Measurements from ENCODE around the gene AKNA. TPM values are rescaled to one million over a fixed set of nuclear protein-coding genes. Genes with fewer than 3 reads are reported as not detected.
A peak's percentile ranks its signal among the peaks of the same experiment; 100 is the strongest.

Gene AKNA
- total RNA-seq, 2 experiments from 2014 or later, result 61.4 to 203 TPM

- BruUV-seq (replicated peaks), result no TSS peak
- peak overlapping the region; percentile 89 for H3K4me2 ChIP-seq (ENCODE audit: low read length)
- TF ChIP-seq EZH2phosphoT487 (IDR thresholded peaks at IDR 0.05; ENCODE audit: borderline replicate concordance, low read depth, low read length) (no peak), CTCF (conservative IDR thresholded peaks at IDR 0.05; ENCODE audit: low read length) (no peak)
- no peak for DNase-seq (ENCODE audit: low spot score)
- H4K20me1 ChIP-seq (ENCODE audit: insufficient read depth, low read length), result no peaks in the 10 kb centered on the region
- H3K4me3 ChIP-seq (ENCODE audit: low read depth, low read length, poor library complexity, severe bottlenecking), result peak overlapping the region; percentile 76
- peak overlapping the region; percentile 97 for H3K27ac ChIP-seq (ENCODE audit: low read depth, low read length, poor library complexity, severe bottlenecking)
- intact Hi-C loops (cut with micrococcal nuclease; ENCODE audit: unreplicated experiment), result loop anchor here (5.0 kb wide), 1 partner anchor 213 kb away; no protein-coding TSS in a partner anchor
- H3K9me3 ChIP-seq (ENCODE audit: low read length), result no peaks in the 10 kb centered on the region
- no peak overlapping the region for H2AFZ ChIP-seq (ENCODE audit: low read length)
- peaks cover 43% of the 10 kb centered on the region; the same call in 1 of the 2 replicates for H3K36me3 ChIP-seq (ENCODE audit: insufficient read depth, low read length)
- H3K9me2 ChIP-seq (ENCODE audit: insufficient read depth, low read length), result no peaks in the 10 kb centered on the region
- peaks cover 71% of the 10 kb centered on the region for H3K79me2 ChIP-seq (ENCODE audit: insufficient read depth, low read depth, low read length)
- CTCF ChIA-PET (ENCODE audit: unreplicated experiment), result interaction anchor here (1.9 kb wide), 1 partner anchor 9 kb away, joined by 8 read pairs; no protein-coding TSS in a partner anchor
- POLR2A ChIA-PET, result interaction anchor here (0.7 to 4.1 kb wide), 6 partner anchors 9 to 530 kb away, joined by 3 to 40 read pairs (median 4); partner anchors contain the start of gene AKNA
- peaks cover 82% of the 10 kb centered on the region for H3K4me1 ChIP-seq (ENCODE audit: insufficient read depth, low read length, poor library complexity, severe bottlenecking)
Measured at GRCh38 chr9:114394523-114395333, 6.9 kb upstream of the AKNA start.

- Histone ChIP-seq H3K4me1 (ENCODE audit: insufficient read depth, low read length, poor library complexity, severe bottlenecking) (peaks cover 89% of the 10 kb centered on the region), H3K4me3 (ENCODE audit: low read depth, low read length, poor library complexity, severe bottlenecking) (peak overlapping the region; percentile 16), H3K79me2 (ENCODE audit: insufficient read depth, low read depth, low read length) (peaks cover 91% of the 10 kb centered on the region), H2AFZ (ENCODE audit: low read length) (no peak overlapping the region), H3K9me2 (ENCODE audit: insufficient read depth, low read length) (no peaks in the 10 kb centered on the region), H3K9me3 (ENCODE audit: low read length) (no peaks in the 10 kb centered on the region), H3K27ac (ENCODE audit: low read depth, low read length, poor library complexity, severe bottlenecking) (peak overlapping the region; percentile 97), H3K4me2 (ENCODE audit: low read length) (peak overlapping the region; percentile 83), H4K20me1 (ENCODE audit: insufficient read depth, low read length) (no peaks in the 10 kb centered on the region), H3K36me3 (ENCODE audit: insufficient read depth, low read length) (peaks cover 53% of the 10 kb centered on the region; the same call in 1 of the 2 replicates)
- BruUV-seq (replicated peaks), result TSS peak; percentile 13
- intact Hi-C loops (cut with micrococcal nuclease; ENCODE audit: unreplicated experiment), result no loop called here
- ChIA-PET POLR2A (interaction anchor here (0.7 to 4.1 kb wide), 4 partner anchors 7 to 235 kb away, joined by 3 to 40 read pairs (median 8); partner anchors contain the start of gene AKNA), CTCF (ENCODE audit: unreplicated experiment) (no interaction called here)
- peak; percentile 64 for DNase-seq (ENCODE audit: low spot score)
- no peak for TF ChIP-seq CTCF (conservative IDR thresholded peaks at IDR 0.05; ENCODE audit: low read length)
- no peak for TF ChIP-seq EZH2phosphoT487 (IDR thresholded peaks at IDR 0.05; ENCODE audit: borderline replicate concordance, low read depth, low read length)
Measured at GRCh38 chr9:114392749-114393112, 4.9 kb upstream of the AKNA start.
